Suprapubic skin (tissue), 4 donors: ENCODE measurements around the gene PTPN1.

Experiments used
- POLR2A ChIP-seq, 2 donors: fragments of 450-650 bp; IDR thresholded peaks; one replicate each; pipeline ENCODE4 v1.6.1; 2017; ENCODE audit warnings: antibody characterized with exemption in 2 of 2, mild to moderate bottlenecking in 2 of 2, moderate library complexity in 2 of 2
- POLR2AphosphoS5 ChIP-seq, 3 donors: sonication (generic); formaldehyde crosslinking; IDR thresholded peaks; one replicate each; pipeline ENCODE4 v1.6.1; 2017; ENCODE audit warnings: antibody characterized with exemption in 3 of 3
- TF ChIP-seq, protein P1 (sequence below), 2 donors: fragments of 200-600 bp in 1 of 2; fragments of 450-650 bp in 1 of 2; sonication (generic) in 1 of 2; IDR thresholded peaks; one replicate each; pipeline ENCODE4 v1.5.1; 2016 to 2019; ENCODE audit warnings: antibody characterized with exemption in 2 of 2, mild to moderate bottlenecking in 1 of 2, moderate library complexity in 1 of 2

DNA sequence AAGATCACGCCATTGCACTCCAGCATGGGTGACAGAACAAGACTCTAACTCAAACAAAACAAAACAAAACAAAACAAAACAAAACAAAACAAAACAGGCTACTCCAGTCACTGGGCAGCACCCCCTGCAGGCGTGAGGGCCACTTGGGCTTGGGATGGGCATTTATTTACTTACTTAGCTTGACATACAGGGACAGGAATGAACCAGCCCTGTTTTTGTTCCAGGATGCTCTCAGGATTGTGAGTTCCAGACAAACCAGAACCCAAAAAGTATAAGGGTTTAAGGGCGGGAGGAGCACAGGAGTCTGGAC, 4.0 kb upstream of the PTPN1 start:
- TF ChIP-seq POLR2AphosphoS5 (IDR thresholded peaks at IDR 0.05) (no peak), POLR2A (IDR thresholded peaks at IDR 0.05) (no peak)
- TF ChIP-seq, protein P1, sequence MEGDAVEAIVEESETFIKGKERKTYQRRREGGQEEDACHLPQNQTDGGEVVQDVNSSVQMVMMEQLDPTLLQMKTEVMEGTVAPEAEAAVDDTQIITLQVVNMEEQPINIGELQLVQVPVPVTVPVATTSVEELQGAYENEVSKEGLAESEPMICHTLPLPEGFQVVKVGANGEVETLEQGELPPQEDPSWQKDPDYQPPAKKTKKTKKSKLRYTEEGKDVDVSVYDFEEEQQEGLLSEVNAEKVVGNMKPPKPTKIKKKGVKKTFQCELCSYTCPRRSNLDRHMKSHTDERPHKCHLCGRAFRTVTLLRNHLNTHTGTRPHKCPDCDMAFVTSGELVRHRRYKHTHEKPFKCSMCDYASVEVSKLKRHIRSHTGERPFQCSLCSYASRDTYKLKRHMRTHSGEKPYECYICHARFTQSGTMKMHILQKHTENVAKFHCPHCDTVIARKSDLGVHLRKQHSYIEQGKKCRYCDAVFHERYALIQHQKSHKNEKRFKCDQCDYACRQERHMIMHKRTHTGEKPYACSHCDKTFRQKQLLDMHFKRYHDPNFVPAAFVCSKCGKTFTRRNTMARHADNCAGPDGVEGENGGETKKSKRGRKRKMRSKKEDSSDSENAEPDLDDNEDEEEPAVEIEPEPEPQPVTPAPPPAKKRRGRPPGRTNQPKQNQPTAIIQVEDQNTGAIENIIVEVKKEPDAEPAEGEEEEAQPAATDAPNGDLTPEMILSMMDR (IDR thresholded peaks at IDR 0.05), result no peak
